A549 (cell line): Measurements from ENCODE around the gene LHCGR. TPM values are rescaled to one million over a fixed set of nuclear protein-coding genes. Genes with fewer than 3 reads are reported as not detected.
A peak's percentile ranks its signal among the peaks of the same experiment; 100 is the strongest.

ENCODE experiments used
- ATAC-seq, 2 experiments: fragments of 200-7000 bp in 1 of 2; fragments of >200 bp in 1 of 2; cut with Nextera tagmentation in 1 of 2; cut with Tn5 transposase in 1 of 2; 3 replicates each; pipeline versions ENCODE4 v1.8.0 to v1.9.1; 2018 to 2020; ENCODE audit warnings: mild to moderate bottlenecking in 1 of 2, moderate library complexity in 1 of 2
- CTCF ChIA-PET: fragments of 300-600 bp; sonication (Branson Sonifier 250); formaldehyde crosslinking; extraction: SDS; loops from one replicate; lab custom pipeline; 2021; ENCODE audit warnings: antibody characterized with exemption, inconsistent platforms; lab: Yijun Ruan, JAX
- POLR2A ChIA-PET: fragments of 350-600 bp; formaldehyde crosslinking; extraction: SDS; loops from one replicate; lab custom pipeline; 2021; ENCODE audit warnings: antibody characterized with exemption, inconsistent platforms; lab: Yijun Ruan, JAX
- DNase-seq, 2 experiments: peaks; one replicate each; pipeline versions ENCODE4 v3.0.0 to v3.0.0-alpha.2; 2011 to 2016; ENCODE audit warnings: low read depth in 1 of 2, low spot score in 1 of 2
- FAIRE-seq: peaks from 2 replicates; lab custom pipeline; 2011; peaks lifted over from hg19 to GRCh38; lab: Jason Lieb, UNC
- H3K27ac ChIP-seq, 2 experiments: fragments of >200 bp; sonication (Bioruptor Twin); formaldehyde crosslinking; 3 replicates each; pipeline ENCODE4 v1.5.1; 2016 to 2017
- H3K4me1 ChIP-seq: fragments of >200 bp; sonication (Bioruptor Twin); formaldehyde crosslinking; 3 replicates; pipeline ENCODE4 v1.6.1; 2016
- H3K4me2 ChIP-seq: fragments of >200 bp; sonication (Bioruptor Twin); formaldehyde crosslinking; 3 replicates; pipeline ENCODE4 v1.6.1; 2016
- H3K4me3 ChIP-seq: fragments of >200 bp; sonication (Bioruptor Twin); formaldehyde crosslinking; 3 replicates; pipeline ENCODE4 v1.5.1; 2016
- H3K9me3 ChIP-seq: fragments of >200 bp; sonication (Bioruptor Twin); formaldehyde crosslinking; 3 replicates; pipeline ENCODE4 v1.6.1; 2016
- CEBPB ChIP-seq, 2 experiments: fragments of >200 bp in 1 of 2; sonication (Bioruptor Twin) in 1 of 2; formaldehyde crosslinking in 1 of 2; IDR thresholded peaks; 2 replicates each; pipeline ENCODE4 v1.6.1; 2012 to 2016
- FOSB ChIP-seq: fragments of 250-450 bp; sonication (Bioruptor Pico); IDR thresholded peaks from 2 replicates; pipeline ENCODE4 v1.5.0; 2020; ENCODE audit warnings: mild to moderate bottlenecking, moderate library complexity
- FOXS1 ChIP-seq: fragments of 250-450 bp; sonication (Bioruptor Pico); IDR thresholded peaks from 2 replicates; pipeline ENCODE4 v1.5.0; 2020; ENCODE audit warnings: mild to moderate bottlenecking, moderate library complexity
- HDAC2 ChIP-seq: fragments of 200-600 bp; sonication (generic); IDR thresholded peaks from 2 replicates; pipeline ENCODE4 v1.6.1; 2016
- HEYL ChIP-seq: fragments of 250-450 bp; sonication (Bioruptor Pico); IDR thresholded peaks from 2 replicates; pipeline ENCODE4 v1.8.0; 2021; ENCODE audit warnings: mild to moderate bottlenecking, moderate library complexity
- HOXB13 ChIP-seq: fragments of 250-450 bp; sonication (Bioruptor Pico); IDR thresholded peaks from 2 replicates; pipeline ENCODE4 v1.5.0; 2020; ENCODE audit warnings: low read depth, mild to moderate bottlenecking, moderate library complexity
- HOXB5 ChIP-seq: fragments of 250-450 bp; sonication (Bioruptor Pico); IDR thresholded peaks from 2 replicates; pipeline ENCODE4 v1.5.0; 2020; ENCODE audit warnings: mild to moderate bottlenecking, moderate library complexity
- JUN ChIP-seq, 2 experiments: fragments of >200 bp; sonication (Bioruptor Twin); formaldehyde crosslinking; IDR thresholded peaks; 2 replicates in 1 of 2; 3 replicates in 1 of 2; pipeline ENCODE4 v1.6.1; 2016 to 2017
- JUNB ChIP-seq: fragments of >200 bp; sonication (Bioruptor Twin); formaldehyde crosslinking; IDR thresholded peaks from 2 replicates; pipeline ENCODE4 v1.6.1; 2016
- KDM1A ChIP-seq: fragments of 200-600 bp; sonication (generic); IDR thresholded peaks from 2 replicates; pipeline ENCODE4 v1.6.1; 2016; ENCODE audit warnings: low read depth, mild to moderate bottlenecking
- NR3C1 ChIP-seq: fragments of >200 bp; sonication (Bioruptor Twin); formaldehyde crosslinking; IDR thresholded peaks from 3 replicates; pipeline ENCODE4 v1.6.1; 2017
- POLR2A ChIP-seq: IDR thresholded peaks from 2 replicates; pipeline ENCODE4 v1.6.1; 2012; ENCODE audit warnings: mild to moderate bottlenecking, low read length
- RARB ChIP-seq: fragments of 250-450 bp; sonication (Bioruptor Pico); IDR thresholded peaks from 2 replicates; pipeline ENCODE4 v1.8.0; 2021; ENCODE audit warnings: mild to moderate bottlenecking, moderate library complexity
- RFX5 ChIP-seq: fragments of 450-650 bp; IDR thresholded peaks from 2 replicates; pipeline ENCODE4 v1.7.1; 2014; ENCODE audit warnings: antibody characterized with exemption, mild to moderate bottlenecking, moderate library complexity
- SREBF2 ChIP-seq: fragments of 450-650 bp; IDR thresholded peaks from 2 replicates; pipeline ENCODE4 v1.6.1; 2014; ENCODE audit warnings: mild to moderate bottlenecking, moderate library complexity
- TFCP2L1 ChIP-seq: fragments of 250-450 bp; sonication (Bioruptor Pico); IDR thresholded peaks from 2 replicates; pipeline ENCODE4 v1.5.0; 2021; ENCODE audit warnings: mild to moderate bottlenecking
- ZNF302 ChIP-seq: fragments of 250-450 bp; sonication (Bioruptor Pico); IDR thresholded peaks from 2 replicates; pipeline ENCODE4 v1.9.0; 2021; ENCODE audit warnings: inconsistent platforms, mild to moderate bottlenecking, moderate library complexity
- WGBS: methylation state at CpG from one replicate; pipeline ENCODE4 v1.1.6; 2017; ENCODE audit errors: missing lambda C conversion rate; 5-methylcytosine and 5-hydroxymethylcytosine counted together
- polyA plus RNA-seq, 4 experiments: library from polyadenylated mRNA; depleted of rRNA in 3 of 4; stranded (reverse); fragments of >200 nt; fragmentation: RNase III in 1 of 4; extraction: RNeasy Plus Mini Kit Qiagen cat#74134 plus additional on column Dnase treatment in 1 of 4; gene quantifications; 2 replicates in 3 of 4; 3 replicates in 1 of 4; pipeline ENCODE4 v1.2.3, GENCODE V29; 2011 to 2017
- TF ChIP-seq, protein P1 (sequence below): fragments of 450-650 bp; IDR thresholded peaks from 2 replicates; pipeline ENCODE4 v1.6.1; 2014; ENCODE audit warnings: antibody characterized with exemption
- TF ChIP-seq, protein P2 (sequence below): fragments of 200-600 bp; sonication (generic); IDR thresholded peaks from 2 replicates; pipeline ENCODE4 v1.6.1; 2016; ENCODE audit warnings: antibody characterized with exemption, mild to moderate bottlenecking, moderate library complexity
- TF ChIP-seq, protein P3 (sequence below): IDR thresholded peaks from 2 replicates; pipeline ENCODE4 v1.6.1; 2012
- TF ChIP-seq, protein P4 (sequence below): IDR thresholded peaks from 2 replicates; pipeline ENCODE4 v1.6.1; 2012

The LHCGR gene
- polyA plus RNA-seq, 2 of the 4 experiments (the other 2 are of a cell fraction), result not detected

DNA sequence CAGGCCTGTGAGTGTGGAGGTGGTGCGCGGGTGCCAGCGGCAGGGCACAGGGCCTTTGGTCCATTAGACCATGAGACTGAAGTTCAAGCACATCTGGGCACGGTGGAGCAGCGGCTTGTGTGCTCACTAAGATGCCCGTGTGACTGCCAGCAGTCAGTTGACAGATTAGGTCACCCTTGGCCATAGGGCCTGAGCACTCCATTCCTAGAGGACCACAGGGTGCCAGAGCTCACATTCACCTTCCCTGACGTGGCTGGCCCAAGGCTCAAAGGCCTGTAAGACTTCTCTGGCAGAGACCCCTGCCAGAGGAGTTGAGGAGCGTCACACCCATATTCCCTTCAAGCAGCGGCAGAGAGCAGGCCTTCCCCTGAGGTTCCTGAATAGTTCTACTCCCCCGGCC is 650 bp downstream of the LHCGR start:
- FAIRE-seq, result no peak
- H3K4me2 ChIP-seq, result peak overlapping the region; percentile 65
- H3K27ac ChIP-seq, result no peak overlapping the region
- TF ChIP-seq HOXB13 (CRISPR knock-in tag) (no peak), RFX5 (no peak), HOXB5 (CRISPR knock-in tag) (no peak), ZNF302 (CRISPR knock-in tag) (no peak), NR3C1 (no peak), RARB (CRISPR knock-in tag) (no peak), HEYL (CRISPR knock-in tag) (no peak), JUNB (no peak)
- TF ChIP-seq, protein P1, sequence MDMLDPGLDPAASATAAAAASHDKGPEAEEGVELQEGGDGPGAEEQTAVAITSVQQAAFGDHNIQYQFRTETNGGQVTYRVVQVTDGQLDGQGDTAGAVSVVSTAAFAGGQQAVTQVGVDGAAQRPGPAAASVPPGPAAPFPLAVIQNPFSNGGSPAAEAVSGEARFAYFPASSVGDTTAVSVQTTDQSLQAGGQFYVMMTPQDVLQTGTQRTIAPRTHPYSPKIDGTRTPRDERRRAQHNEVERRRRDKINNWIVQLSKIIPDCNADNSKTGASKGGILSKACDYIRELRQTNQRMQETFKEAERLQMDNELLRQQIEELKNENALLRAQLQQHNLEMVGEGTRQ, result no peak
- DNase-seq, result no peak
- ChIA-PET POLR2A (no interaction called here), CTCF (no interaction called here)
- ATAC-seq, result peak in 1 of 2 experiments; percentile 19; a peak in 2 of 6 replicates
- H3K4me1 ChIP-seq, result no peaks in the 10 kb centered on the region
- no peaks in the 10 kb centered on the region for H3K9me3 ChIP-seq
- 70% methylated on average over 10 of the region's 10 CpGs for WGBS
- peak overlapping the region; percentile 28; the same call in 1 of the 3 replicates for H3K4me3 ChIP-seq

DNA sequence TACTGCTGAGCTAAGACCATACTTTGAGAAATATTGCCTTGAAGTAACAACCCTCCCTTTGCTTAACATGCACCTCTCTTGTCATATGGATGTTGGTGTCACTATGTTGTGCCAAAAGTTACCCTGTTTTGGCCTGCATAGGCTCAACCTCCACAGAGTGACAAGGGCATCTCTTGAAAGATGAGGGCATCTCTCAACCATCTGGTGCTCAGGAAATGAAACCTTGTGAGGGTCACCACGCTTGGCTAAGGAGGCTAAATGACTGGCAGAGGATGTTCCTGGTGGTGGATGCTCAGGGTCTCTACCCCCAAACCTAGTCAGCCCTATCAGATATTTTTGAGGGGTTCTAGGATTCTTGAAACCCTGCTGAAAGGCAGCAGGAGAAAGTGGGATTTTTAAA is 2.3 kb downstream of the LHCGR start:
- ATAC-seq, result no peak
- Histone ChIP-seq H3K4me2 (no peak overlapping the region), H3K4me3 (no peak overlapping the region), H3K27ac (no peak overlapping the region), H3K4me1 (no peaks in the 10 kb centered on the region), H3K9me3 (no peaks in the 10 kb centered on the region)
- POLR2A ChIA-PET, result no interaction called here
- no peak for TF ChIP-seq HOXB5 (CRISPR knock-in tag)
- TF ChIP-seq, protein P2, sequence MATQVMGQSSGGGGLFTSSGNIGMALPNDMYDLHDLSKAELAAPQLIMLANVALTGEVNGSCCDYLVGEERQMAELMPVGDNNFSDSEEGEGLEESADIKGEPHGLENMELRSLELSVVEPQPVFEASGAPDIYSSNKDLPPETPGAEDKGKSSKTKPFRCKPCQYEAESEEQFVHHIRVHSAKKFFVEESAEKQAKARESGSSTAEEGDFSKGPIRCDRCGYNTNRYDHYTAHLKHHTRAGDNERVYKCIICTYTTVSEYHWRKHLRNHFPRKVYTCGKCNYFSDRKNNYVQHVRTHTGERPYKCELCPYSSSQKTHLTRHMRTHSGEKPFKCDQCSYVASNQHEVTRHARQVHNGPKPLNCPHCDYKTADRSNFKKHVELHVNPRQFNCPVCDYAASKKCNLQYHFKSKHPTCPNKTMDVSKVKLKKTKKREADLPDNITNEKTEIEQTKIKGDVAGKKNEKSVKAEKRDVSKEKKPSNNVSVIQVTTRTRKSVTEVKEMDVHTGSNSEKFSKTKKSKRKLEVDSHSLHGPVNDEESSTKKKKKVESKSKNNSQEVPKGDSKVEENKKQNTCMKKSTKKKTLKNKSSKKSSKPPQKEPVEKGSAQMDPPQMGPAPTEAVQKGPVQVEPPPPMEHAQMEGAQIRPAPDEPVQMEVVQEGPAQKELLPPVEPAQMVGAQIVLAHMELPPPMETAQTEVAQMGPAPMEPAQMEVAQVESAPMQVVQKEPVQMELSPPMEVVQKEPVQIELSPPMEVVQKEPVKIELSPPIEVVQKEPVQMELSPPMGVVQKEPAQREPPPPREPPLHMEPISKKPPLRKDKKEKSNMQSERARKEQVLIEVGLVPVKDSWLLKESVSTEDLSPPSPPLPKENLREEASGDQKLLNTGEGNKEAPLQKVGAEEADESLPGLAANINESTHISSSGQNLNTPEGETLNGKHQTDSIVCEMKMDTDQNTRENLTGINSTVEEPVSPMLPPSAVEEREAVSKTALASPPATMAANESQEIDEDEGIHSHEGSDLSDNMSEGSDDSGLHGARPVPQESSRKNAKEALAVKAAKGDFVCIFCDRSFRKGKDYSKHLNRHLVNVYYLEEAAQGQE, result no peak
- TF ChIP-seq, protein P3, sequence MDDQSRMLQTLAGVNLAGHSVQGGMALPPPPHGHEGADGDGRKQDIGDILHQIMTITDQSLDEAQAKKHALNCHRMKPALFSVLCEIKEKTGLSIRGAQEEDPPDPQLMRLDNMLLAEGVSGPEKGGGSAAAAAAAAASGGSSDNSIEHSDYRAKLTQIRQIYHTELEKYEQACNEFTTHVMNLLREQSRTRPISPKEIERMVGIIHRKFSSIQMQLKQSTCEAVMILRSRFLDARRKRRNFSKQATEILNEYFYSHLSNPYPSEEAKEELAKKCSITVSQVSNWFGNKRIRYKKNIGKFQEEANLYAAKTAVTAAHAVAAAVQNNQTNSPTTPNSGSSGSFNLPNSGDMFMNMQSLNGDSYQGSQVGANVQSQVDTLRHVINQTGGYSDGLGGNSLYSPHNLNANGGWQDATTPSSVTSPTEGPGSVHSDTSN, result no peak
- TF ChIP-seq TFCP2L1 (CRISPR knock-in tag), result no peak
- TF ChIP-seq JUN (IDR thresholded peaks at IDR 0.05), result no peak
- no peak for TF ChIP-seq HDAC2
- TF ChIP-seq SREBF2, result no peak
- TF ChIP-seq HOXB13 (CRISPR knock-in tag), result no peak
- no peak for TF ChIP-seq FOSB
- TF ChIP-seq KDM1A, result no peak
- no peak for TF ChIP-seq FOXS1
- TF ChIP-seq, protein P4, sequence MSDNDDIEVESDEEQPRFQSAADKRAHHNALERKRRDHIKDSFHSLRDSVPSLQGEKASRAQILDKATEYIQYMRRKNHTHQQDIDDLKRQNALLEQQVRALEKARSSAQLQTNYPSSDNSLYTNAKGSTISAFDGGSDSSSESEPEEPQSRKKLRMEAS, result no peak
- no peak for TF ChIP-seq RARB (CRISPR knock-in tag)
- no peak for TF ChIP-seq POLR2A
- TF ChIP-seq CEBPB (IDR thresholded peaks at IDR 0.05), result no peak
- DNase-seq, result no peak
- FAIRE-seq, result no peak
- 0% methylated on average over 1 of the region's 1 CpG for WGBS
- CTCF ChIA-PET, result no interaction called here
